Measurements from ENCODE around the gene KRT86. TPM values are rescaled to one million over a fixed set of nuclear protein-coding genes. Genes with fewer than 3 reads are reported as not detected.

KRT86 gene
- total RNA-seq, 4 donors from 2014 or later = 1.0 to 289 (median 37.0) TPM

GRCh38 chr12:52241205-52241842, 33.1 kb upstream of the KRT86 start:
- H3K9me3 ChIP-seq = no peaks in the 10 kb centered on the region
- TF ChIP-seq CTCF (IDR thresholded peaks at IDR 0.05) (no peak), POLR2A (IDR thresholded peaks at IDR 0.05) (no peak), POLR2AphosphoS5 (IDR thresholded peaks at IDR 0.05) (no peak), EP300 (IDR thresholded peaks at IDR 0.05) (no peak)
- 88% methylated on average over 2 of the region's 11 CpGs for WGBS
- DNase-seq (ENCODE audit: low spot score in 2 of 2) = peak in 1 of 2 donors; percentile 56
- H3K36me3 ChIP-seq = no peaks in the 10 kb centered on the region
- peaks cover 26% of the 10 kb centered on the region for H3K4me1 ChIP-seq
- no peak overlapping the region for H3K4me3 ChIP-seq
- H3K27me3 ChIP-seq = no peaks in the 10 kb centered on the region
- H3K27ac ChIP-seq = no peak overlapping the region

DNA sequence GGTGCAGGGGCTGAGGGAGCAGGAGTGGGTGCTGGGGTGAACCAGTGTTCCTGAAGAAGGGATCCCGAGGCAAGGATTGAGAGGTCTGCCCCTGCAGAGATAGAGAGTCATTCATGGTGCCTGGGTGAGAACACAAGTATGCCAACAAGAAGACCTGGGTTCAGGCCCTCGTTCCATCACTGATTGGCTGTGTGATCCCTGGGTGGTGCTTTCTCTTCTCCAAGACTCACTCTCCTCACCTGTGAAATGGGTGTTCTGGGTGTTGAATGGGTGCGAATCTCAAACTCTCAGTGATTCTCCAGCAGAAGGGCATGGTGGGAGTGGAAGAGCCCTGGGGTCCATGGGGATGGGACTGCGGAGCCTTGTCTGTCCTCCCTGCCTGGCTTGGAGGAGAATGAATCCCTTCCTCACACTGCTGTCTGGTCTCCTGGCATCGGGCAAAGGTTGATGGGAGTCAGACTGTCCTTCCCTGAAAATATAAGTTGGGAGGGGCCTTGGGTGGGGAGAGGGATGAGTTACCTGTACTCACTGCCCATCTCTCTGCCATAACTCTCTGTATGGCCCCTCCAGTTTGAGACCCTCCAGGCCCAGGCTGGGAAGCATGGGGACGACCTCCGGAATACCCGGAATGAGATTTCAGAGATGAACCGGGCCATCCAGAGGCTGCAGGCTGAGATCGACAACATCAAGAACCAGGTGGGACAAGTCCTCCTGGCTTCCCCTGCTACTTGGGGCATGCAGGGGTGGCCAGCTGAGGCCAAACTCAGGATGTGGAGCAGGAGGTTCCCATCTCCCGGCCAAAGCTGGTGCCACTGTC, 31.8 kb upstream of the KRT86 start:
- WGBS = 97% methylated on average over 7 of the region's 11 CpGs
- H3K4me1 ChIP-seq = peaks cover 32% of the 10 kb centered on the region
- peak in 1 of 2 donors; percentile 55 for DNase-seq (ENCODE audit: low spot score in 2 of 2)
- TF ChIP-seq POLR2A (IDR thresholded peaks at IDR 0.05) (no peak), POLR2AphosphoS5 (IDR thresholded peaks at IDR 0.05) (no peak), EP300 (IDR thresholded peaks at IDR 0.05) (no peak), CTCF (IDR thresholded peaks at IDR 0.05) (no peak)
- no peaks in the 10 kb centered on the region for H3K36me3 ChIP-seq
- no peak overlapping the region for H3K4me3 ChIP-seq
- H3K9me3 ChIP-seq = no peaks in the 10 kb centered on the region
- H3K27ac ChIP-seq = no peak overlapping the region
- no peaks in the 10 kb centered on the region for H3K27me3 ChIP-seq

DNA sequence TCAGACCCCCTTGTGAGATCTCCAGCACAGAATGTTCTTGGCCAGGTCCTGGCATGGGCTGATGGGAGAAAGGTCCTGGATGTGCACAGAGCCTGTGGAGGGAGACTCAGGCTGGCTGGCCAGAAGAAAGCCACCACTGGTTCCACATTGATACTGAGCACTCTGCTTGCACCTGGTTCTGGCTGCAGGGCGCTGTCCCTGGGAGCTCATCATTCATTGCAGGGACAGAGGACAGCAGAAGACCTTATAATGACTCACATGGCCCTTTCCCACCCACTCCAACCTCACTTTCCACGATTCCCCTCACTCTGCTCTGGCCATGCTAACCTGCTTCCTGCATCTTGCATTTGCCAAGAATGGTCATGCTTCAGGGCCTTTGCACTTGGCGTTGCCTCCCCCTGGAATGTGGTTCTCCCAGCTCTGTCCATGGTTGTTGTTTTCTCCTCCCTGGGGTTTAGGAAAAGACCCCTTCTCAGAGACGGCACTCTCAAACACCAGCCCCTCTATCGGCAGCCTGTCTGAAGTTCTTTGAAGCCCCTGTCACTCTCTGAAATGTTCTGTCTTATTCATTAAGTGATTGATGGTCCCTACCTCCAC, 31.1 kb upstream of the KRT86 start:
- peak overlapping the region; percentile 56 for H3K27ac ChIP-seq
- WGBS = 50% methylated on average over 5 of the region's 5 CpGs
- H3K9me3 ChIP-seq = no peaks in the 10 kb centered on the region
- no peaks in the 10 kb centered on the region for H3K36me3 ChIP-seq
- no peak for DNase-seq (ENCODE audit: low spot score in 2 of 2)
- TF ChIP-seq POLR2A (IDR thresholded peaks at IDR 0.05) = no peak
- no peak for TF ChIP-seq CTCF (IDR thresholded peaks at IDR 0.05)
- TF ChIP-seq POLR2AphosphoS5 (IDR thresholded peaks at IDR 0.05) = no peak
- TF ChIP-seq EP300 (IDR thresholded peaks at IDR 0.05) = no peak
- peaks cover 32% of the 10 kb centered on the region for H3K4me1 ChIP-seq
- H3K4me3 ChIP-seq = no peak overlapping the region
- H3K27me3 ChIP-seq = no peaks in the 10 kb centered on the region

GRCh38 chr12:52243856-52244614, 30.4 kb upstream of the KRT86 start:
- TF ChIP-seq POLR2A (IDR thresholded peaks at IDR 0.05) (no peak), POLR2AphosphoS5 (IDR thresholded peaks at IDR 0.05) (no peak), CTCF (IDR thresholded peaks at IDR 0.05) (no peak), EP300 (IDR thresholded peaks at IDR 0.05) (no peak)
- Histone ChIP-seq H3K36me3 (no peaks in the 10 kb centered on the region), H3K9me3 (no peaks in the 10 kb centered on the region), H3K4me1 (peaks cover 32% of the 10 kb centered on the region), H3K27me3 (peaks cover 3% of the 10 kb centered on the region), H3K4me3 (no peak overlapping the region), H3K27ac (peak overlapping the region; percentile 56)
- peak; percentile 91 to 92 for DNase-seq (ENCODE audit: low spot score in 2 of 2)
- 21% methylated on average over 9 of the region's 12 CpGs for WGBS
